Type B pancreatic cell (in vitro differentiated cells): ENCODE data around the gene SCAF8. TPM values are rescaled to one million over a fixed set of nuclear protein-coding genes. Genes with fewer than 3 reads are reported as not detected.

ENCODE experiments used
- DNase-seq: peaks from one replicate; pipeline ENCODE4 v3.0.0; 2021; ENCODE audit warnings: mixed read lengths; ENCODE audit not compliant: unreplicated experiment; ENCODE audit errors: extremely low spot score
- H3K27ac Mint-ChIP-seq: 2 replicates; pipeline ENCODE4 v1.8.0; 2021; ENCODE audit warnings: mild to moderate bottlenecking, mixed read lengths
- H3K27me3 Mint-ChIP-seq: 2 replicates; pipeline ENCODE4 v1.8.0; 2021; ENCODE audit warnings: mixed read lengths
- H3K36me3 Mint-ChIP-seq: 2 replicates; pipeline ENCODE4 v1.8.0; 2021; ENCODE audit warnings: mixed read lengths
- H3K4me1 Mint-ChIP-seq: one replicate; pipeline ENCODE4 v1.8.0; 2021; ENCODE audit warnings: mixed read lengths; ENCODE audit not compliant: unreplicated experiment
- H3K4me3 Mint-ChIP-seq: 2 replicates; pipeline ENCODE4 v1.8.0; 2021; ENCODE audit warnings: mild to moderate bottlenecking, mixed read lengths
- H3K9me3 Mint-ChIP-seq: 2 replicates; pipeline ENCODE4 v1.8.0; 2021; ENCODE audit warnings: mixed read lengths
- CTCF ChIP-seq: fragments of 200-600 bp; sonication (generic); conservative IDR thresholded peaks from 2 replicates; pipeline ENCODE4 v1.5.0; 2021; ENCODE audit warnings: antibody characterized with exemption, mild to moderate bottlenecking
- total RNA-seq: library from RNA; stranded (reverse); gene quantifications from 2 replicates; pipeline ENCODE4 v1.2.1, GENCODE V29; 2021; ENCODE audit warnings: low replicate concordance

The SCAF8 gene
- total RNA-seq, 1 donor from 2014 or later = 58.7 TPM

DNA sequence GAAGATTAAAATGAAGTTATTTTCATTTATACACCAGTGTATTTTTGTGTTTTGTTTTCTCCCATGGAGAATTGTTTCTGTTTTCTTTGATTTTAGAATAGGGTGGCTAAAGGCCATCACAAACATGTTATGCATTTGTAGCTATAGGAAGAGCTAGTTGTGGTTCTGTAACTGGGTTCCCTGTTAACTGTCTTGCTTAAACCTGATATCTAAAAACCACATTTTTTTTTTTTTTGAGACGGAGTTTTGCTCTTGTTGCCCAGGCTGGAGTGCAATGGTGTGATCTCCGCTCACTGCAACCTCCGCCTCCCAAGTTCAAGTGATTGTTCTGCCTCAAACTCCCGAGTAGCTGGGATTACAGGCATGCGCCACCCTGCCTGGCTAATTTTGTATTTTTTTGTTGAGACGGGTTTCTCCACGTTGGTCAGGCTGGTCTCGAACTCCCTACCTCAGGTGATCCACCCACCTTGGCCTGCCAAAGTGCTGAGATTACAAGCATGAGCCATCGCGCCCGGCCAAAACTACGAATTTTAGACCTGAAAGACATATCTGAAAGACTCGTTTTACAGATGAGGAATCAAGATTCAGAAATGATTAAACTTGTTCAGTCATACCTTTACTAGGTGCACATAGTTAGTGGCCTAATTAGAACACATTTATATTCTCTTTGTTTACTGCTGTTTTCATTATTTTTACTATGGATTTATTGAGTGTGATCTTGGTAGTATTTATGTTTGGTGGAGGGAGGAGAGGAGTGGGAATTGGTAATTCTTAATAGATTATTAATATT, 18.0 kb downstream of the SCAF8 start:
- Mint-ChIP-seq H3K27ac (no peak overlapping the region), H3K9me3 (no peaks in the 10 kb centered on the region), H3K36me3 (peaks cover 18% of the 10 kb centered on the region), H3K27me3 (no peaks in the 10 kb centered on the region), H3K4me1 (peaks cover 18% of the 10 kb centered on the region), H3K4me3 (no peak overlapping the region)
- DNase-seq = no peak
- no peak for TF ChIP-seq CTCF

DNA sequence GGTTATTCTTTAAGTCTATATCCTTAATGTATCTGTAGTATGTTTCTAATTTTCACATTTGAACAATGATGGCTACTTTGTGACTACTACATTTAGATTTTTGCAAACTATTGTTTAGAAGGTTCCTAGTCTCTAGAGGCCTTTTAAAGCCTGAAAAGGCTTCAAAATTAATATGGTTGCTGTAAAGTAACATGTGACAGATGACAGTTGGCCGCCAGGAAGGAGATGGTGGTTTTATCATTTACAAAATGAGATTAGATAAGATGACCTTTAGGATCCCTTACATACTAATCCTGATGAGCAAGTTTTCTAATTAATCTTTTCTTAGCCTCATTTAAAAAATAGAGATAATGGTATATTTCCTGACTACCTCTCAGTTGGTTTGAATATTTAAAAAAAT, 18.8 kb downstream of the SCAF8 start:
- no peak for DNase-seq
- Mint-ChIP-seq H3K36me3 (peaks cover 18% of the 10 kb centered on the region), H3K9me3 (no peaks in the 10 kb centered on the region), H3K27ac (no peak overlapping the region), H3K4me3 (no peak overlapping the region), H3K27me3 (no peaks in the 10 kb centered on the region), H3K4me1 (peaks cover 17% of the 10 kb centered on the region)
- TF ChIP-seq CTCF = no peak

DNA sequence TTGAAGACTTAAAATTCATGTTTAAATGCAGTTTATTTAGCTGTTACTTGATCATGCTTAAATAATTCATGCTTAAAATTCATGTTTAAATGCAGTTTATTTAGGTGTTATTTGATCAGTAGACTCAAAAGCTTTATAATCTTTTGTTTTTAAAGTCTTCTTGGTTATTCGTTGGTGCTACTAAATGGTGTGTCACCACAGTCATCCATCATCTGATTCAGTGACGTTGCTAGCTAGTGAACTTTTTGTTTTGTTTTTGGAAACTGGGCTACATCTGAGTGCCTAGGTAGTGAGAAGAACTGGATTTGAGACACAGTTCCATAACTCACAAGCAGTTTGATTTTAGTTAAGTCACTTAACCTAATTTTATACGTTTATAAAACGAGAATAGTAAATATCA, 20.9 kb downstream of the SCAF8 start:
- peak overlapping the region; percentile 49 for H3K27ac Mint-ChIP-seq
- no peak for TF ChIP-seq CTCF
- H3K4me1 Mint-ChIP-seq = peaks cover 27% of the 10 kb centered on the region
- H3K27me3 Mint-ChIP-seq = no peaks in the 10 kb centered on the region
- H3K4me3 Mint-ChIP-seq = no peak overlapping the region
- peaks cover 25% of the 10 kb centered on the region for H3K36me3 Mint-ChIP-seq
- no peaks in the 10 kb centered on the region for H3K9me3 Mint-ChIP-seq
- DNase-seq = no peak

GRCh38 chr6:154757352-154758050, 24.3 kb downstream of the SCAF8 start:
- Mint-ChIP-seq H3K4me1 (peaks cover 17% of the 10 kb centered on the region), H3K36me3 (peaks cover 9% of the 10 kb centered on the region), H3K4me3 (no peak overlapping the region), H3K9me3 (no peaks in the 10 kb centered on the region), H3K27me3 (no peaks in the 10 kb centered on the region), H3K27ac (peak overlapping the region; percentile 7)
- TF ChIP-seq CTCF = no peak
- DNase-seq = no peak

- H3K4me3 Mint-ChIP-seq = no peak overlapping the region
- no peaks in the 10 kb centered on the region for H3K27me3 Mint-ChIP-seq
- H3K9me3 Mint-ChIP-seq = no peaks in the 10 kb centered on the region
- no peak for DNase-seq
- peaks cover 9% of the 10 kb centered on the region for H3K36me3 Mint-ChIP-seq
- no peak for TF ChIP-seq CTCF
- no peak overlapping the region for H3K27ac Mint-ChIP-seq
- peaks cover 17% of the 10 kb centered on the region for H3K4me1 Mint-ChIP-seq
These were observed 24.9 kb downstream of the SCAF8 start for GRCh38 chr6:154758125-154758524.
